ENCODE data around the gene SMG5.
A peak's percentile ranks its signal among the peaks of the same experiment; 100 is the strongest.
"Not testable (repeated sequence)": the region's sequence is repeated elsewhere in the genome, so short reads cannot be mapped to it uniquely, and the experiment has no call there.

SMG5 gene

GRCh38 chr1:156282479-156283222 lies at the start of gene SMG5:
Gene SMG5, minus strand, starts transcription at chr1:156282825. Its CDS starts 145 bp downstream, at chr1:156282680.
- peak; percentile 99 for DNase-seq (ENCODE audit: low spot score)
- FAIRE-seq: peak; percentile 91

GRCh38 chr1:156323179-156323578 lies 40.6 kb upstream of the SMG5 start:
- DNase-seq (ENCODE audit: low spot score); FAIRE-seq: not testable (repeated sequence)

- no peak for DNase-seq (ENCODE audit: low spot score)
- no peak for FAIRE-seq
These were observed 37.9 kb upstream of the SMG5 start for GRCh38 chr1:156320560-156320959.

- DNase-seq (ENCODE audit: low spot score) (no peak), FAIRE-seq (no peak)
These were observed 37.0 kb upstream of the SMG5 start for GRCh38 chr1:156319664-156320063.

- DNase-seq (ENCODE audit: low spot score): no peak
- no peak for FAIRE-seq
These were observed 34.3 kb upstream of the SMG5 start for GRCh38 chr1:156316909-156317308.

- FAIRE-seq (no peak), DNase-seq (ENCODE audit: low spot score) (no peak)
These were observed 28.3 kb upstream of the SMG5 start for GRCh38 chr1:156310962-156311361.

- DNase-seq (ENCODE audit: low spot score): no peak
These were observed 25.5 kb upstream of the SMG5 start for GRCh38 chr1:156308078-156308477.

GRCh38 chr1:156305215-156305614 lies 22.6 kb upstream of the SMG5 start:
- DNase-seq (ENCODE audit: low spot score) (no peak), FAIRE-seq (no peak)

More at GRCh38 chr1:156308078-156308477, 25.5 kb upstream of the SMG5 start:
- FAIRE-seq: no peak

- no peak for DNase-seq (ENCODE audit: low spot score)
- FAIRE-seq: no peak
These were observed 20.6 kb upstream of the SMG5 start for GRCh38 chr1:156303241-156303640.

- FAIRE-seq (no peak), DNase-seq (ENCODE audit: low spot score) (no peak)
These were observed 16.3 kb upstream of the SMG5 start, which contains the start of gene VHLL for GRCh38 chr1:156298852-156299357. Gene VHLL, minus strand, starts transcription at chr1:156299307. Its CDS starts 118 bp downstream, at chr1:156299189.

GRCh38 chr1:156295391-156295947 lies 12.8 kb upstream of the SMG5 start, which contains the start of gene GLMP:
Gene GLMP, minus strand, starts transcription at chr1:156295679. Its CDS starts 34 bp downstream, at chr1:156295645.
- no peak for FAIRE-seq
- peak; percentile 32 for DNase-seq (ENCODE audit: low spot score)

GRCh38 chr1:156293895-156294294 lies 11.3 kb upstream of the SMG5 start:
- DNase-seq (ENCODE audit: low spot score): no peak
- no peak for FAIRE-seq

- DNase-seq (ENCODE audit: low spot score) (no peak), FAIRE-seq (no peak)
These were observed 10.4 kb upstream of the SMG5 start for GRCh38 chr1:156293098-156293434.

- no peak for FAIRE-seq
- no peak for DNase-seq (ENCODE audit: low spot score)
These were observed 8.8 kb upstream of the SMG5 start for GRCh38 chr1:156291226-156292061.

- DNase-seq (ENCODE audit: low spot score): no peak
- no peak for FAIRE-seq
These were observed 7.2 kb upstream of the SMG5 start for GRCh38 chr1:156289857-156290256.

GRCh38 chr1:156286061-156286460 lies 3.4 kb upstream of the SMG5 start:
- FAIRE-seq (no peak), DNase-seq (ENCODE audit: low spot score) (no peak)

- FAIRE-seq (no peak), DNase-seq (ENCODE audit: low spot score) (no peak)
These were observed 2.8 kb upstream of the SMG5 start for GRCh38 chr1:156285437-156285836.

GRCh38 chr1:156284757-156285156 lies 2.1 kb upstream of the SMG5 start:
- DNase-seq (ENCODE audit: low spot score) (no peak), FAIRE-seq (no peak)

GRCh38 chr1:156284112-156284511 lies 1.5 kb upstream of the SMG5 start, which contains the start of gene TMEM79:
Gene TMEM79, plus strand, starts transcription at chr1:156284325. Its CDS starts 902 bp downstream, at chr1:156285227.
- no peak for DNase-seq (ENCODE audit: low spot score)

GRCh38 chr1:156283521-156283920 lies 896 bp upstream of the SMG5 start:
- FAIRE-seq: no peak
- DNase-seq (ENCODE audit: low spot score): no peak

More at GRCh38 chr1:156284112-156284511, 1.5 kb upstream of the SMG5 start, which contains the start of gene TMEM79:
- FAIRE-seq: no peak

GRCh38 chr1:156281693-156282478 lies 739 bp downstream of the SMG5 start:
- DNase-seq (ENCODE audit: low spot score) (peak; percentile 28), FAIRE-seq (no peak)
